Hepatocyte (in vitro differentiated cells): ENCODE data around the gene MRFAP1L1.
"Not testable (repeated sequence)": the region's sequence is repeated elsewhere in the genome, so short reads cannot be mapped to it uniquely, and the experiment has no call there.

Experiments used
- EZH2 ChIP-seq: fragments of 200-600 bp; sonication (generic); IDR thresholded peaks from 2 replicates; pipeline ENCODE4 v1.6.1; 2016; ENCODE audit warnings: antibody characterized with exemption, mild to moderate bottlenecking, borderline replicate concordance
- EZH2phosphoT487 ChIP-seq: fragments of 200-600 bp; sonication (generic); IDR thresholded peaks from one replicate; pipeline ENCODE4 v1.6.1; 2018; ENCODE audit warnings: antibody characterized with exemption, mild to moderate bottlenecking, low read depth, moderate library complexity; ENCODE audit not compliant: unreplicated experiment, severe bottlenecking
- TF ChIP-seq, protein P1 (sequence below): fragments of 200-600 bp; sonication (generic); IDR thresholded peaks from 2 replicates; pipeline ENCODE4 v1.5.1; 2016; ENCODE audit warnings: antibody characterized with exemption, mild to moderate bottlenecking; ENCODE audit not compliant: poor library complexity

DNA sequence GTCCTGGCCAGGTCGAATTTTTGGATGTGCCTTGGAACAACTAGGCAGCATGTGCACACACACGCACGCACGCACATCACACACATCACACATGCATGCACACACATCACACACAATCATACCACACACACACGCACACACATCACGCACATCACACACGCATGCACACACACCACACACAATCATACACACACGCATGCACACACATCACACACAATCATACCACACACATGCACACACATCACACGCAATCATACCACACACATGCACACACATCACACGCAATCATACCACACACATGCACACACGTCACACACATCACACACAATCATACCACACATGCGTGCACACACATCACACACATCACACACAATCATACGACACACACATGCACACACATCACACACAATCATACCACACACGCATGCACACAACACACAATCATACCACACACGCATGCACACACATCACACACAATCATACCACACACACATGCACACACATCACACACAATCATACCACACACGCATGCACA lies 15.8 kb upstream of the MRFAP1L1 start:
- TF ChIP-seq, protein P1, sequence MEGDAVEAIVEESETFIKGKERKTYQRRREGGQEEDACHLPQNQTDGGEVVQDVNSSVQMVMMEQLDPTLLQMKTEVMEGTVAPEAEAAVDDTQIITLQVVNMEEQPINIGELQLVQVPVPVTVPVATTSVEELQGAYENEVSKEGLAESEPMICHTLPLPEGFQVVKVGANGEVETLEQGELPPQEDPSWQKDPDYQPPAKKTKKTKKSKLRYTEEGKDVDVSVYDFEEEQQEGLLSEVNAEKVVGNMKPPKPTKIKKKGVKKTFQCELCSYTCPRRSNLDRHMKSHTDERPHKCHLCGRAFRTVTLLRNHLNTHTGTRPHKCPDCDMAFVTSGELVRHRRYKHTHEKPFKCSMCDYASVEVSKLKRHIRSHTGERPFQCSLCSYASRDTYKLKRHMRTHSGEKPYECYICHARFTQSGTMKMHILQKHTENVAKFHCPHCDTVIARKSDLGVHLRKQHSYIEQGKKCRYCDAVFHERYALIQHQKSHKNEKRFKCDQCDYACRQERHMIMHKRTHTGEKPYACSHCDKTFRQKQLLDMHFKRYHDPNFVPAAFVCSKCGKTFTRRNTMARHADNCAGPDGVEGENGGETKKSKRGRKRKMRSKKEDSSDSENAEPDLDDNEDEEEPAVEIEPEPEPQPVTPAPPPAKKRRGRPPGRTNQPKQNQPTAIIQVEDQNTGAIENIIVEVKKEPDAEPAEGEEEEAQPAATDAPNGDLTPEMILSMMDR, result not testable (repeated sequence)
- TF ChIP-seq EZH2, EZH2phosphoT487: not testable (repeated sequence)
